Lower leg skin (tissue), 4 donors: ENCODE results near the gene SRRM3. TPM values are rescaled to one million over a fixed set of nuclear protein-coding genes. Genes with fewer than 3 reads are reported as not detected.
"Not testable (repeated sequence)": the region's sequence is repeated elsewhere in the genome, so short reads cannot be mapped to it uniquely, and the experiment has no call there.

ENCODE experiments used
- DNase-seq, 2 donors: peaks; one replicate each; pipeline ENCODE4 v3.0.0-alpha.2; 2019; ENCODE audit warnings: low spot score in 2 of 2
- H3K4me3 ChIP-seq: fragments of 200-600 bp; sonication (generic); 2 replicates; pipeline ENCODE4 v1.5.1; 2017; ENCODE audit warnings: mild to moderate bottlenecking, low read depth; ENCODE audit not compliant: poor library complexity, severe bottlenecking
- CTCF ChIP-seq, 3 donors: fragments of 450-650 bp; IDR thresholded peaks; one replicate each; pipeline ENCODE4 v1.5.1; 2016; ENCODE audit warnings: antibody characterized with exemption in 3 of 3, mild to moderate bottlenecking in 3 of 3, moderate library complexity in 2 of 3
- POLR2A ChIP-seq, 2 donors: fragments of 450-650 bp; IDR thresholded peaks; one replicate each; pipeline ENCODE4 v1.6.1; 2016 to 2017; ENCODE audit warnings: antibody characterized with exemption in 2 of 2, mild to moderate bottlenecking in 1 of 2, moderate library complexity in 1 of 2
- WGBS, 2 donors: methylation state at CpG; one replicate each; pipeline ENCODE4 v1.1.5; 2018; 5-methylcytosine and 5-hydroxymethylcytosine counted together
- intact Hi-C: fragments of 100-400 bp; cut with DNase I; formaldehyde crosslinking; loops from one replicate; pipeline ENCODE4 v1.15.0; 2023; ENCODE audit warnings: low total_unique reads
- total RNA-seq, 4 donors: library from RNA; depleted of rRNA; stranded (reverse); fragments of >200 nt; gene quantifications; one replicate each; pipeline ENCODE4 v1.1.0, GENCODE V29; 2016

Gene SRRM3
- total RNA-seq, 4 donors from 2014 or later = 7.5 to 12.3 (median 9.4) TPM

GRCh38 chr7:76303202-76304147, 101.8 kb downstream of the SRRM3 start:
- peak; percentile 86 to 98 for DNase-seq
- peak overlapping the region; percentile 95 for H3K4me3 ChIP-seq
- TF ChIP-seq POLR2A (IDR thresholded peaks at IDR 0.05) (no peak), CTCF (IDR thresholded peaks at IDR 0.05) (no peak)
- intact Hi-C loops = no loop called here
- WGBS, 2 donors = 0 to 2% methylated on average over 52 to 53 of the region's 56 CpGs

- H3K4me3 ChIP-seq = no peak overlapping the region
- peak in 1 of 2 donors; percentile 76 for DNase-seq
- WGBS, 2 donors = 41 to 50% methylated on average over 3 to 10 of the region's 10 CpGs
- no peak for TF ChIP-seq CTCF (IDR thresholded peaks at IDR 0.05)
- TF ChIP-seq POLR2A (IDR thresholded peaks at IDR 0.05) = no peak
- intact Hi-C loops = no loop called here
Measured at GRCh38 chr7:76304888-76305375, 103.2 kb downstream of the SRRM3 start.

- intact Hi-C loops, DNase-seq, H3K4me3 ChIP-seq: not testable (repeated sequence)
- 86 to 93% methylated on average over 12 of the region's 12 CpGs for WGBS, 2 donors
Measured at GRCh38 chr7:76308874-76309273, 107.2 kb downstream of the SRRM3 start.

GRCh38 chr7:76309341-76310101, 107.8 kb downstream of the SRRM3 start:
- WGBS, 2 donors = 79 to 90% methylated on average over 40 of the region's 50 CpGs
- intact Hi-C loops, H3K4me3 ChIP-seq, DNase-seq: not testable (repeated sequence)

GRCh38 chr7:76310102-76310957, 108.6 kb downstream of the SRRM3 start:
- WGBS, 2 donors = 31 to 37% methylated on average over 18 to 21 of the region's 21 CpGs
- TF ChIP-seq CTCF (IDR thresholded peaks at IDR 0.05) (no peak), POLR2A (IDR thresholded peaks at IDR 0.05) (no peak)
- intact Hi-C loops = no loop called here
- no peak for DNase-seq
- no peak overlapping the region for H3K4me3 ChIP-seq

- 96 to 97% methylated on average over 6 of the region's 6 CpGs for WGBS, 2 donors
- intact Hi-C loops, H3K4me3 ChIP-seq, DNase-seq: not testable (repeated sequence)
Measured at GRCh38 chr7:76311838-76312237, 110.1 kb downstream of the SRRM3 start.
